Mesendoderm (in vitro differentiated cells): ENCODE measurements around the gene ENTHD1.

ENCODE experiments used
- DNase-seq: peaks from one replicate; pipeline ENCODE4 v3.0.0; 2013
- H2AK5ac ChIP-seq: 2 replicates; pipeline ENCODE4 v1.6.1; 2013; ENCODE audit warnings: low read length, inconsistent platforms
- H2BK120ac ChIP-seq: 2 replicates; pipeline ENCODE4 v1.6.1; 2013; ENCODE audit warnings: low read depth, mild to moderate bottlenecking, low read length, moderate library complexity, mixed read lengths
- H2BK15ac ChIP-seq: replicated peaks from 2 replicates; pipeline ENCODE4 v1.6.1; 2013; ENCODE audit warnings: low read depth, mild to moderate bottlenecking, moderate library complexity
- H2BK5ac ChIP-seq: 2 replicates; pipeline ENCODE4 v1.6.1; 2013; ENCODE audit warnings: low read length, inconsistent platforms
- H3K18ac ChIP-seq: 2 replicates; pipeline ENCODE4 v1.6.1; 2013; ENCODE audit warnings: mild to moderate bottlenecking, low read length, mixed read lengths
- H3K23ac ChIP-seq: one replicate; pipeline ENCODE4 v1.6.1; 2013; ENCODE audit warnings: low read length
- H3K27ac ChIP-seq: 2 replicates; pipeline ENCODE4 v1.5.1; 2013; ENCODE audit warnings: low read depth, mild to moderate bottlenecking, inconsistent platforms, low read length, moderate library complexity
- H3K27me3 ChIP-seq: 2 replicates; pipeline ENCODE4 v1.6.1; 2013; ENCODE audit warnings: low read length, control low read depth, mild to moderate bottlenecking, inconsistent platforms; ENCODE audit not compliant: insufficient read depth, poor library complexity
- H3K36me3 ChIP-seq: 2 replicates; pipeline ENCODE4 v1.6.1; 2013; ENCODE audit warnings: low read length, inconsistent platforms; ENCODE audit not compliant: control insufficient read depth, insufficient read depth
- H3K4ac ChIP-seq: one replicate; pipeline ENCODE4 v1.6.1; 2013; ENCODE audit warnings: low read depth, mild to moderate bottlenecking, low read length, moderate library complexity
- H3K4me1 ChIP-seq: 2 replicates; pipeline ENCODE4 v1.6.1; 2013; ENCODE audit warnings: low read depth, low read length, inconsistent platforms; ENCODE audit not compliant: control insufficient read depth
- H3K4me2 ChIP-seq: 2 replicates; pipeline ENCODE4 v1.6.1; 2013; ENCODE audit warnings: low read length
- H3K4me3 ChIP-seq: 2 replicates; pipeline ENCODE4 v1.5.1; 2013; ENCODE audit warnings: mild to moderate bottlenecking, low read length
- H3K56ac ChIP-seq: one replicate; pipeline ENCODE4 v1.6.1; 2013; ENCODE audit warnings: low read length
- H3K79me1 ChIP-seq: 2 replicates; pipeline ENCODE4 v1.6.1; 2013; ENCODE audit warnings: low read length, inconsistent platforms
- H3K79me2 ChIP-seq: 2 replicates; pipeline ENCODE4 v1.6.1; 2013; ENCODE audit warnings: mild to moderate bottlenecking, low read length; ENCODE audit not compliant: control insufficient read depth, insufficient read depth
- H3K9ac ChIP-seq: 2 replicates; pipeline ENCODE4 v1.6.1; 2013; ENCODE audit warnings: low read length, inconsistent platforms
- H4K5ac ChIP-seq: one replicate; pipeline ENCODE4 v1.6.1; 2013; ENCODE audit warnings: low read length
- H4K8ac ChIP-seq: one replicate; pipeline ENCODE4 v1.6.1; 2013; ENCODE audit warnings: low read depth, mild to moderate bottlenecking, control low read depth, low read length, moderate library complexity
- WGBS: extraction: QIAGEN DNeasy Blood & Tissue Kit; methylation state at CpG from one replicate; pipeline ENCODE4 v1.1.7; 2013; ENCODE audit warnings: low lambda C conversion rate, missing lambda C conversion rate; ENCODE audit not compliant: insufficient coverage; ENCODE audit errors: extremely low coverage; 5-methylcytosine and 5-hydroxymethylcytosine counted together

The ENTHD1 gene

DNA sequence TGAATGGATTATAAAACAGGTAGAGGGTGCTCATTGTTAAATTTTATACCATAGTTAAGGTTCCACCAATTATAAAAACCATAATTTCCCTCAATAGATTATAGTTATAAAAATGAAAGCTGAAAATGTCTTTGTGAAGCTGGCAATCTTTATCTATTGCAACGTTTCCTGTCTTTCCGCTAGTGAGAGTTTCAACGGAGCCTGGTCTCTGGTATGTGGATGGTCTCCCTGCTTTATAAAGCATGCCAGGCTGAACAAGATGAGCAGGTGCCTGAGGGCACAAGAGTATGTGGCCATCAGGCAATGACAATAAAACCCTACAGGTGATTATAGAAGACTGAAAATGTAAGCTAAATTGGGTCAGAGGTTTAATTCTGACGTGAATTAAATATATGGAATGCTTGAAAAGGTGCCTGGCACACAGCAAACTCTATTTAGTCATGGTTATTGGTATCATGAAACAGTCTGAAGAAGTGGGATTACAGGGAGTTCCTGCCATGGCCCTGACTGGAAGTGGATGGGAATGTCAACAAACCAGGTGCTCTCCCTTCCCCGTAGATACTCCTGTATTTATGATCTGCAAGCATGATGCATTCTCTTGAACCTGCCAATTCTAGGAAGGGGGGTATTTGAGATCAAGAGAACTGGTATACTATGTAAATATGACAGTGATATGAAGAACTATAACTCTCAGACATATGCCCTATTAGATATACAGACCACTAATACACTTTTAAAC lies 115.7 kb downstream of the ENTHD1 start:
- H3K4me2 ChIP-seq: no peak overlapping the region
- peaks cover 2% of the 10 kb centered on the region for H3K4me1 ChIP-seq
- H3K27me3 ChIP-seq: no peaks in the 10 kb centered on the region
- no peak overlapping the region for H3K18ac ChIP-seq
- no peak overlapping the region for H2BK120ac ChIP-seq
- H3K79me2 ChIP-seq: no peaks in the 10 kb centered on the region
- no peak overlapping the region for H4K5ac ChIP-seq
- H3K27ac ChIP-seq: no peak overlapping the region
- no peaks in the 10 kb centered on the region for H3K36me3 ChIP-seq
- WGBS: no CpG with 5 or more reads among the region's 5 CpGs
- H3K4me3 ChIP-seq: no peak overlapping the region
- no peak overlapping the region for H3K56ac ChIP-seq
- no peak overlapping the region for H3K4ac ChIP-seq
- no peak overlapping the region for H2BK15ac ChIP-seq
- no peak overlapping the region for H2AK5ac ChIP-seq
- H2BK5ac ChIP-seq: no peak overlapping the region
- H3K79me1 ChIP-seq: no peaks in the 10 kb centered on the region
- no peak overlapping the region for H4K8ac ChIP-seq
- peak; percentile 14 for DNase-seq
- H3K9ac ChIP-seq: no peak overlapping the region
- no peak overlapping the region for H3K23ac ChIP-seq

DNA sequence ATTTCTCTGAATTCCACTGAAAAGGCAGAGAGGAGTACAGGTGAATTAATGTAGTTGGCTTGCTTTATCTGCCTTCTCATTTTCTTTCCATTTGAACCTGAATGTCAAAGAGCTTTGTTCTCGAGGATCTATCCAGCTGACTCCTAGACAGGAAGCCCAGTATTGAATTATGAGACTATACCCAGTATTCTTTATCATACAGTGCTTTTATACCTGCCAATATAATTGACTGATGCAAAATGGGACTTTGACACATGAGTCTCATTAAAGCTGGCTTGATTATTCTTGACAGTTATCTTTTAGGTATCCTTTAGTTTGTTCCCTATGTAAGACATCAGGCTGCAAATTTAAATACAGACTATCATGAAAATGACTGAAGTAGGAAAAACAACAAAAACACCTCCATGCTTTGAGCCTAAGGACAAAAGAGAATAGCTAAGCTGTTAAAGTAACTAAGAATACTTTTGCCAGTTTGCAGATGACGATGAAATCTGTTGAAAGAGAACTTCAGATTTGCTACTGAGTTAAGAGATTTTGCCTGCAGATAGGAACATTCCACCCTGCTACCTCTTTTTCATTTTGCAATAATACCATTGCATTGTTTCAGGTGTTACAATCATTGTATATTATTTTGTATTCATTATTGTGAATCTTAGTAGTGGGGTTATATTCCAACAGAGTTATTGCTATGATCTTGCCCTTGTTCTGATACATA lies 117.1 kb downstream of the ENTHD1 start:
- no peaks in the 10 kb centered on the region for H3K27me3 ChIP-seq
- H3K4me3 ChIP-seq: no peak overlapping the region
- peak; percentile 22 for DNase-seq
- no peak overlapping the region for H3K18ac ChIP-seq
- H3K4ac ChIP-seq: no peak overlapping the region
- H3K56ac ChIP-seq: no peak overlapping the region
- no CpG with 5 or more reads among the region's 2 CpGs for WGBS
- H3K79me2 ChIP-seq: no peaks in the 10 kb centered on the region
- no peak overlapping the region for H2BK120ac ChIP-seq
- H2BK15ac ChIP-seq: no peak overlapping the region
- H4K5ac ChIP-seq: no peak overlapping the region
- no peak overlapping the region for H3K9ac ChIP-seq
- H3K4me1 ChIP-seq: peaks cover 2% of the 10 kb centered on the region
- H3K23ac ChIP-seq: no peak overlapping the region
- H2BK5ac ChIP-seq: no peak overlapping the region
- H3K27ac ChIP-seq: no peak overlapping the region
- no peak overlapping the region for H3K4me2 ChIP-seq
- H3K79me1 ChIP-seq: no peaks in the 10 kb centered on the region
- H4K8ac ChIP-seq: no peak overlapping the region
- H2AK5ac ChIP-seq: no peak overlapping the region
- H3K36me3 ChIP-seq: no peaks in the 10 kb centered on the region

GRCh38 chr22:39773976-39774539 lies 119.5 kb downstream of the ENTHD1 start:
- Histone ChIP-seq H3K9ac (no peak overlapping the region), H3K27ac (no peak overlapping the region), H3K4me3 (no peak overlapping the region), H3K4ac (no peak overlapping the region), H2BK120ac (no peak overlapping the region), H3K4me2 (no peak overlapping the region), H3K27me3 (no peaks in the 10 kb centered on the region), H3K23ac (no peak overlapping the region), H3K79me1 (no peaks in the 10 kb centered on the region), H3K79me2 (no peaks in the 10 kb centered on the region), H3K36me3 (no peaks in the 10 kb centered on the region), H2AK5ac (no peak overlapping the region), H3K18ac (no peak overlapping the region), H3K4me1 (peaks cover 2% of the 10 kb centered on the region), H3K56ac (no peak overlapping the region), H2BK5ac (no peak overlapping the region), H4K5ac (no peak overlapping the region), H4K8ac (no peak overlapping the region), H2BK15ac (no peak overlapping the region)
- WGBS: no CpG with 5 or more reads among the region's 4 CpGs
- peak; percentile 74 for DNase-seq

DNA sequence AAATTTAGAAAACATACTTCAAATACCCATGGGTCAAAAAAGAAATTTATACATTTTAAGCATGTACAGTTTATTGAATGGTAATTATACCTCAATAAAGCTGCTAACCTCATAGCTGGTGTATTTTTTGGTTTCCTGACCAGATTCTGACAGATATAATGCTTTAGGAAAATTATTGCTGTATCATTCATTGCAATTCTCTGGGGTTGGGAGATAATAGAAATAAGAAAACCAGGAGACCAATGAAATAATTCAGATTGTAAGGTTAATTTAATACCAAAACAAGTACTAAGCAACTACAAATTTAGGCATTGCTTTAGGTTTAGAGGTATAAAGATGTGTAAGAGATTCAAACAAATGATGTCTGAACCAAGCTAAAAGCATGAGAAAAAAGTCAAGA lies 120.1 kb downstream of the ENTHD1 start:
- no peak overlapping the region for H3K56ac ChIP-seq
- DNase-seq: no peak
- no peaks in the 10 kb centered on the region for H3K79me1 ChIP-seq
- H3K4me1 ChIP-seq: peaks cover 2% of the 10 kb centered on the region
- no peak overlapping the region for H4K8ac ChIP-seq
- H2BK5ac ChIP-seq: no peak overlapping the region
- no peak overlapping the region for H4K5ac ChIP-seq
- H3K36me3 ChIP-seq: no peaks in the 10 kb centered on the region
- H3K18ac ChIP-seq: no peak overlapping the region
- H2AK5ac ChIP-seq: no peak overlapping the region
- H2BK120ac ChIP-seq: no peak overlapping the region
- H3K9ac ChIP-seq: no peak overlapping the region
- H3K27ac ChIP-seq: no peak overlapping the region
- H3K23ac ChIP-seq: no peak overlapping the region
- no peaks in the 10 kb centered on the region for H3K79me2 ChIP-seq
- no peaks in the 10 kb centered on the region for H3K27me3 ChIP-seq
- H3K4me3 ChIP-seq: no peak overlapping the region
- no peak overlapping the region for H3K4me2 ChIP-seq
- no peak overlapping the region for H3K4ac ChIP-seq
- no peak overlapping the region for H2BK15ac ChIP-seq

DNA sequence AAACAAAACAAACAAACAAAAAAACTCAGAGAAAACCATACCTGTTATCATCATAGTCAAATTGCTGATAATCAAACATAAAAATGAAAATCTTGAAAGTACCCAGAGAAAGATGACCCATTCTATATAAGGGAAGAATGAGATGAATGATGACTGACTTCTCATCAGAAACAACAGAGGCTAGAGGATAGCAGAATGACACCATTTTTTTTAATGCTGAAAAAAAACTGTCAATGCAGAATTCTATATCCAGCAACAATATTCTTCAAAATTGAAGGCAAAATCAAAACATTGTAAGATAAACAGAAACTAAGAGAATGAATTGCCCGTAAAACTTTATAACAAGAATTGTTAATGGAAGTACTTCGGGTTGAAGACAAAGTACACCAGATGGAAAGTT lies 122.1 kb downstream of the ENTHD1 start:
- Histone ChIP-seq H3K79me2 (no peaks in the 10 kb centered on the region), H2AK5ac (no peak overlapping the region), H4K5ac (no peak overlapping the region), H3K27me3 (no peaks in the 10 kb centered on the region), H2BK5ac (no peak overlapping the region), H3K18ac (no peak overlapping the region), H3K9ac (no peak overlapping the region), H3K56ac (no peak overlapping the region), H3K79me1 (no peaks in the 10 kb centered on the region), H3K23ac (no peak overlapping the region), H2BK15ac (no peak overlapping the region), H3K36me3 (no peaks in the 10 kb centered on the region), H3K4me2 (no peak overlapping the region), H3K4ac (no peak overlapping the region), H3K4me3 (no peak overlapping the region), H3K4me1 (peaks cover 2% of the 10 kb centered on the region), H2BK120ac (no peak overlapping the region), H4K8ac (no peak overlapping the region), H3K27ac (no peak overlapping the region)
- no CpG with 5 or more reads among the region's 2 CpGs for WGBS
- DNase-seq: no peak
